ENCODE measurements around the gene MARCO. TPM values are rescaled to one million over a fixed set of nuclear protein-coding genes. Genes with fewer than 3 reads are reported as not detected.
A peak's percentile ranks its signal among the peaks of the same experiment; 100 is the strongest.

The MARCO gene
- total RNA-seq, 1 experiment from 2014 or later = 0.54 TPM

GRCh38 chr2:119008108-119008507 lies 66.1 kb downstream of the MARCO start:
- Histone ChIP-seq H4K20me1 (ENCODE audit: insufficient read depth) (no peaks in the 10 kb centered on the region), H3K9me2 (ENCODE audit: insufficient read depth) (no peaks in the 10 kb centered on the region), H3K79me2 (ENCODE audit: insufficient read depth, low read length) (no peaks in the 10 kb centered on the region), H3K27ac (ENCODE audit: low read depth, low read length) (no peak overlapping the region), H3K27me3 (ENCODE audit: insufficient read depth, low read length) (peaks cover 10% of the 10 kb centered on the region; the same call in 1 of the 2 replicates), H2AFZ (ENCODE audit: low read depth, low read length, poor library complexity, severe bottlenecking) (no peak overlapping the region), H3K4me2 (ENCODE audit: low read length) (no peak overlapping the region), H3K36me3 (ENCODE audit: control insufficient read depth in 1 of 2, insufficient read depth in 2 of 2, low read length in 2 of 2) (no peaks in the 10 kb centered on the region), H3K4me3 (replicated peaks in 1 of 2; ENCODE audit: low read depth in 1 of 2, low read length in 2 of 2) (no peak overlapping the region), H3K9me3 (ENCODE audit: control insufficient read depth in 1 of 2, insufficient read depth in 1 of 2, low read depth in 1 of 2, low read length in 2 of 2) (no peaks in the 10 kb centered on the region), H3K9ac (ENCODE audit: low read length) (no peak overlapping the region), H3K4me1 (ENCODE audit: control insufficient read depth in 1 of 2, insufficient read depth in 2 of 2, low read length in 2 of 2) (no peaks in the 10 kb centered on the region; a peak in 1 of 4 replicates)
- intact Hi-C loops (cut with micrococcal nuclease) = no loop called here
- ChIA-PET RAD21 (ENCODE audit: low non-redundant PET in 1 of 2, low total read pairs in 2 of 2, uncharacterized antibody in 2 of 2, unreplicated experiment in 2 of 2) (interaction anchor here in 1 of 2 experiments (1.0 kb wide), 1 partner anchor 127 kb away, joined by 3 read pairs; no protein-coding TSS in a partner anchor), POLR2A (no interaction called here), CTCF (interaction anchor here (0.6 to 2.6 kb wide), 2 partner anchors 126 to 839 kb away, joined by 3 to 46 read pairs; no protein-coding TSS in a partner anchor)
- DNase-seq (ENCODE audit: low read depth, low spot score) = peak; percentile 37
- no peak for TF ChIP-seq ZFX (IDR thresholded peaks at IDR 0.05)
- TF ChIP-seq EZH2phosphoT487 (IDR thresholded peaks at IDR 0.05; ENCODE audit: borderline replicate concordance) = no peak
- no peak for TF ChIP-seq REST (IDR thresholded peaks at IDR 0.05; ENCODE audit: low read depth)
- no peak for TF ChIP-seq EZH2 (IDR thresholded peaks at IDR 0.05)
- no peak for TF ChIP-seq EGR1 (IDR thresholded peaks at IDR 0.05; ENCODE audit: low read depth)
- TF ChIP-seq ZBTB33 (IDR thresholded peaks at IDR 0.05; ENCODE audit: extremely low read depth, insufficient replicate concordance, low read length) = no peak
- no peak for TF ChIP-seq MAX (IDR thresholded peaks at IDR 0.05)
- TF ChIP-seq CEBPB (IDR thresholded peaks at IDR 0.05; ENCODE audit: low read depth) = no peak
- TF ChIP-seq SP1 (IDR thresholded peaks at IDR 0.05; ENCODE audit: low read depth) = no peak
- no peak for TF ChIP-seq ELF1 (IDR thresholded peaks at IDR 0.05; ENCODE audit: borderline replicate concordance, low read depth)
- peak; percentile 58 for TF ChIP-seq RAD21 (IDR thresholded peaks at IDR 0.05; ENCODE audit: low read depth)
- TF ChIP-seq ZNF274 (IDR thresholded peaks at IDR 0.05; ENCODE audit: low read depth, low read length) = no peak
- TF ChIP-seq ATF3 (IDR thresholded peaks at IDR 0.05) = no peak
- no peak for TF ChIP-seq POLR2A (IDR thresholded peaks at IDR 0.05; ENCODE audit: borderline replicate concordance, extremely low read depth, insufficient read depth, insufficient read length)
- no peak for TF ChIP-seq FOSL1 (IDR thresholded peaks at IDR 0.05; ENCODE audit: low read depth)
- no peak for TF ChIP-seq SRF (IDR thresholded peaks at IDR 0.05; ENCODE audit: low read depth)
- peak; percentile 30 to 40 (median 37); a peak in 4 of 6 replicates for TF ChIP-seq CTCF (IDR thresholded peaks at IDR 0.05 in 2 of 3, conservative IDR thresholded peaks at IDR 0.05 in 1 of 3; ENCODE audit: borderline replicate concordance in 1 of 3, insufficient read depth in 1 of 3, low read depth in 2 of 3, low read length in 2 of 3)
- no TSS peak for BruUV-seq (replicated peaks)
- peak; percentile 71 for ATAC-seq

Measured in HCT116 (cell line).